Natural killer cell (primary cell): ENCODE data around the gene PTPRN2. TPM values are rescaled to one million over a fixed set of nuclear protein-coding genes. Genes with fewer than 3 reads are reported as not detected.

Source experiments
- ATAC-seq, 3 donors: fragments of 150-1000 bp in 2 of 3; fragments of 200-7000 bp in 1 of 3; cut with Tn5 transposase; 1 replicate in 1 of 3; 2 replicates in 2 of 3; pipeline ENCODE4 v1.10.0; 2021; ENCODE audit warnings: mild to moderate bottlenecking in 2 of 3, moderate library complexity in 2 of 3
- DNase-seq, 2 donors: peaks; one replicate each; pipeline versions ENCODE4 v3.0.0 to v3.0.0-alpha.2; 2013 to 2021; ENCODE audit warnings: mixed read lengths in 1 of 2
- H3K27ac ChIP-seq: one replicate; pipeline ENCODE4 v1.5.1; 2013; ENCODE audit warnings: mild to moderate bottlenecking, low read length
- H3K27me3 ChIP-seq: one replicate; pipeline ENCODE4 v1.6.1; 2013; ENCODE audit warnings: low read length; ENCODE audit not compliant: control insufficient read depth, insufficient read depth
- H3K36me3 ChIP-seq: one replicate; pipeline ENCODE4 v1.6.1; 2013; ENCODE audit warnings: low read length; ENCODE audit not compliant: control insufficient read depth, insufficient read depth
- H3K4me1 ChIP-seq: one replicate; pipeline ENCODE4 v1.6.1; 2013; ENCODE audit warnings: low read length; ENCODE audit not compliant: control insufficient read depth, insufficient read depth
- H3K4me3 ChIP-seq: one replicate; pipeline ENCODE4 v1.5.1; 2013; ENCODE audit warnings: low read length
- H3K9me3 ChIP-seq: one replicate; pipeline ENCODE4 v1.6.1; 2013; ENCODE audit warnings: low read length; ENCODE audit not compliant: control insufficient read depth, insufficient read depth
- H3K27ac Mint-ChIP-seq, 2 donors: one replicate each; pipeline ENCODE4 v1.8.0; 2022; ENCODE audit warnings: mild to moderate bottlenecking in 2 of 2, mixed read lengths in 2 of 2, moderate library complexity in 1 of 2
- H3K27me3 Mint-ChIP-seq, 2 donors: one replicate each; pipeline ENCODE4 v1.8.0; 2022; ENCODE audit warnings: low read depth in 2 of 2, mixed read lengths in 2 of 2
- H3K36me3 Mint-ChIP-seq: one replicate; pipeline ENCODE4 v1.8.0; 2022; ENCODE audit warnings: mixed read lengths
- H3K4me1 Mint-ChIP-seq, 2 donors: one replicate each; pipeline ENCODE4 v1.8.0; 2022; ENCODE audit warnings: mixed read lengths in 2 of 2
- H3K4me3 Mint-ChIP-seq: one replicate; pipeline ENCODE4 v1.8.0; 2022; ENCODE audit warnings: mild to moderate bottlenecking, moderate library complexity, mixed read lengths
- H3K9me3 Mint-ChIP-seq, 2 donors: one replicate each; pipeline ENCODE4 v1.8.0; 2022; ENCODE audit warnings: mixed read lengths in 2 of 2
- CTCF ChIP-seq: fragments of 200-600 bp; IDR thresholded peaks from one replicate; pipeline ENCODE4 v1.8.0; 2022; ENCODE audit warnings: antibody characterized with exemption
- WGBS: methylation state at CpG from one replicate; pipeline ENCODE4 v1.1.7; 2013; ENCODE audit warnings: missing lambda C conversion rate; ENCODE audit not compliant: insufficient coverage; 5-methylcytosine and 5-hydroxymethylcytosine counted together
- intact Hi-C: fragments of 100-400 bp; cut with micrococcal nuclease; formaldehyde crosslinking; loops from one replicate; pipeline ENCODE4 v1.14.2; 2022
- total RNA-seq, 4 donors: library from RNA; stranded (reverse); fragments of 120-200 nt in 1 of 4; gene quantifications; one replicate each; pipeline versions ENCODE4 v1.2.3 to v1.2.4, GENCODE V29; 2013 to 2022

PTPRN2 gene
- total RNA-seq, 3 donors from 2014 or later (not counting 1 experiment from before 2014, with no cell fraction given): 1.3 to 2.5 (median 1.9) TPM

- ATAC-seq (no peak), DNase-seq (no peak)
- Mint-ChIP-seq H3K4me1 (no peaks in the 10 kb centered on the region), H3K9me3 (peaks cover 2 to 4% of the 10 kb centered on the region in 2 donors), H3K27me3 (no peaks in the 10 kb centered on the region), H3K4me3 (no peak overlapping the region), H3K36me3 (no peaks in the 10 kb centered on the region), H3K27ac (no peak overlapping the region)
- intact Hi-C loops: no loop called here
- Histone ChIP-seq H3K27me3 (no peaks in the 10 kb centered on the region), H3K36me3 (no peaks in the 10 kb centered on the region), H3K4me1 (no peaks in the 10 kb centered on the region), H3K4me3 (no peak overlapping the region), H3K27ac (no peak overlapping the region), H3K9me3 (no peaks in the 10 kb centered on the region)
- WGBS: 91% methylated on average over 15 of the region's 15 CpGs
- TF ChIP-seq CTCF: no peak
Measured at GRCh38 chr7:158272509-158273137, 315.0 kb downstream of the PTPRN2 start.

- H3K27ac ChIP-seq: no peak overlapping the region
- no peaks in the 10 kb centered on the region for H3K9me3 ChIP-seq
- H3K36me3 ChIP-seq: no peaks in the 10 kb centered on the region
- Mint-ChIP-seq H3K27me3 (no peaks in the 10 kb centered on the region), H3K36me3 (no peaks in the 10 kb centered on the region), H3K9me3 (peaks cover 2 to 4% of the 10 kb centered on the region in 2 donors), H3K27ac (no peak overlapping the region), H3K4me1 (no peaks in the 10 kb centered on the region), H3K4me3 (no peak overlapping the region)
- no peaks in the 10 kb centered on the region for H3K27me3 ChIP-seq
- no peak for ATAC-seq
- DNase-seq: no peak
- no peak overlapping the region for H3K4me3 ChIP-seq
- no peaks in the 10 kb centered on the region for H3K4me1 ChIP-seq
- intact Hi-C loops: no loop called here
- TF ChIP-seq CTCF: no peak
- 82% methylated on average over 12 of the region's 12 CpGs for WGBS
Measured at GRCh38 chr7:158272091-158272490, 315.5 kb downstream of the PTPRN2 start.

- TF ChIP-seq CTCF: no peak
- Histone ChIP-seq H3K4me1 (no peaks in the 10 kb centered on the region), H3K4me3 (no peak overlapping the region), H3K27me3 (no peaks in the 10 kb centered on the region), H3K36me3 (no peaks in the 10 kb centered on the region), H3K27ac (no peak overlapping the region), H3K9me3 (no peaks in the 10 kb centered on the region)
- Mint-ChIP-seq H3K4me3 (no peak overlapping the region), H3K4me1 (no peaks in the 10 kb centered on the region), H3K9me3 (peaks cover 2 to 4% of the 10 kb centered on the region in 2 donors), H3K27ac (no peak overlapping the region), H3K36me3 (no peaks in the 10 kb centered on the region), H3K27me3 (no peaks in the 10 kb centered on the region)
- ATAC-seq (no peak), DNase-seq (no peak)
- intact Hi-C loops: no loop called here
- WGBS: 85% methylated on average over 7 of the region's 11 CpGs
Measured at GRCh38 chr7:158271646-158272045, 316.0 kb downstream of the PTPRN2 start.

GRCh38 chr7:158270856-158271413, 316.7 kb downstream of the PTPRN2 start:
- no peak overlapping the region for H3K27ac ChIP-seq
- no peak overlapping the region for H3K4me3 Mint-ChIP-seq
- intact Hi-C loops: no loop called here

More at GRCh38 chr7:158270856-158271413, 316.7 kb downstream of the PTPRN2 start:
- H3K4me3 ChIP-seq: no peak overlapping the region
- ATAC-seq: no peak
- 96% methylated on average over 6 of the region's 9 CpGs for WGBS
- H3K4me1 ChIP-seq: no peaks in the 10 kb centered on the region
- Mint-ChIP-seq H3K4me1 (no peaks in the 10 kb centered on the region), H3K9me3 (peaks cover 2 to 4% of the 10 kb centered on the region in 2 donors), H3K27ac (no peak overlapping the region), H3K27me3 (no peaks in the 10 kb centered on the region), H3K36me3 (no peaks in the 10 kb centered on the region)
- H3K9me3 ChIP-seq: no peaks in the 10 kb centered on the region
- no peaks in the 10 kb centered on the region for H3K36me3 ChIP-seq
- no peaks in the 10 kb centered on the region for H3K27me3 ChIP-seq
- no peak for TF ChIP-seq CTCF
- no peak for DNase-seq
